Kidney epithelial cell (primary cell): Measurements from ENCODE around the gene PSMB3. TPM values are rescaled to one million over a fixed set of nuclear protein-coding genes. Genes with fewer than 3 reads are reported as not detected.

Experiments
- DNase-seq: peaks from one replicate; pipeline ENCODE4 v3.0.0-alpha.2; 2010; ENCODE audit warnings: low read depth
- H3K27me3 ChIP-seq: 2 replicates; pipeline ENCODE4 v1.6.0; 2011; ENCODE audit warnings: low read length; ENCODE audit not compliant: control insufficient read depth, insufficient read depth
- H3K36me3 ChIP-seq: 2 replicates; pipeline ENCODE4 v1.5.1; 2011; ENCODE audit warnings: low read length; ENCODE audit not compliant: control insufficient read depth, insufficient read depth
- H3K4me3 ChIP-seq: 2 replicates; pipeline ENCODE4 v1.5.1; 2011; ENCODE audit warnings: low read depth, mild to moderate bottlenecking, control low read depth, low read length
- total RNA-seq: library from RNA; depleted of rRNA; stranded (reverse); fragments of >200 nt; gene quantifications from 2 replicates; pipeline ENCODE4 v1.2.3, GENCODE V29; 2015
- TF ChIP-seq, protein P1 (sequence below): IDR thresholded peaks from 2 replicates; pipeline ENCODE4 v1.5.1; 2011; ENCODE audit warnings: mild to moderate bottlenecking, moderate library complexity, low read length, control low read depth, inconsistent platforms; ENCODE audit not compliant: insufficient read depth, poor library complexity, severe bottlenecking

PSMB3 gene
- total RNA-seq, 1 donor from 2014 or later, result 166 TPM

- Histone ChIP-seq H3K4me3 (no peak overlapping the region), H3K36me3 (peaks cover 1% of the 10 kb centered on the region), H3K27me3 (no peaks in the 10 kb centered on the region)
- DNase-seq, result no peak
- TF ChIP-seq, protein P1, sequence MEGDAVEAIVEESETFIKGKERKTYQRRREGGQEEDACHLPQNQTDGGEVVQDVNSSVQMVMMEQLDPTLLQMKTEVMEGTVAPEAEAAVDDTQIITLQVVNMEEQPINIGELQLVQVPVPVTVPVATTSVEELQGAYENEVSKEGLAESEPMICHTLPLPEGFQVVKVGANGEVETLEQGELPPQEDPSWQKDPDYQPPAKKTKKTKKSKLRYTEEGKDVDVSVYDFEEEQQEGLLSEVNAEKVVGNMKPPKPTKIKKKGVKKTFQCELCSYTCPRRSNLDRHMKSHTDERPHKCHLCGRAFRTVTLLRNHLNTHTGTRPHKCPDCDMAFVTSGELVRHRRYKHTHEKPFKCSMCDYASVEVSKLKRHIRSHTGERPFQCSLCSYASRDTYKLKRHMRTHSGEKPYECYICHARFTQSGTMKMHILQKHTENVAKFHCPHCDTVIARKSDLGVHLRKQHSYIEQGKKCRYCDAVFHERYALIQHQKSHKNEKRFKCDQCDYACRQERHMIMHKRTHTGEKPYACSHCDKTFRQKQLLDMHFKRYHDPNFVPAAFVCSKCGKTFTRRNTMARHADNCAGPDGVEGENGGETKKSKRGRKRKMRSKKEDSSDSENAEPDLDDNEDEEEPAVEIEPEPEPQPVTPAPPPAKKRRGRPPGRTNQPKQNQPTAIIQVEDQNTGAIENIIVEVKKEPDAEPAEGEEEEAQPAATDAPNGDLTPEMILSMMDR, result no peak
Measured at GRCh38 chr17:38728290-38728831, 24.2 kb upstream of the PSMB3 start.

DNA sequence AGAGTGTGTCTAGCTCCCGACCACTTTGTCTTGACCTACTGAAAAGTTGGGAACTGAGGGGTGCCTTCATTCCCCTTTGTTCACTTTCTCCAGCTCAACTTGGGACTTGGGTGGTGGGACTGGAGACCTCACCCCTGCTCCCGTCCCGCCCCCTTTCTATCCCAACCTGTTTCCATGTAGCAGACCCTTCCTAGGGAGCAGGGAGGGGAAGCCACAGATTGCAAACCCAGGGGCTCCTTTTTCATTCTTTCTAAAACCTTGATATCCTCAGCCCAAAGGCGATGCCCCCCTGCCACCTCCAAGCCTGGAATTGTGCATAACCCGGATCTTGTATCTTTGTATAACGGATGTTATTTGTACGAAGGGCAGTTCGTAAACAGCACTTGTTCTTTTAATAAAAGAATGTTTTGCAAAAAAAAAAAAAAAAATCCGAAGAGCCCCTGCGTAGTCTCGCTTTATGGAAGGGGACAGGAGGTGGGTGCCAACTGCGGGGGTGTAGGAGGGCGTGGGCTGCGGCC lies 23.1 kb upstream of the PSMB3 start:
- peaks cover 1% of the 10 kb centered on the region for H3K36me3 ChIP-seq
- TF ChIP-seq, protein P1, result no peak
- DNase-seq, result no peak

DNA sequence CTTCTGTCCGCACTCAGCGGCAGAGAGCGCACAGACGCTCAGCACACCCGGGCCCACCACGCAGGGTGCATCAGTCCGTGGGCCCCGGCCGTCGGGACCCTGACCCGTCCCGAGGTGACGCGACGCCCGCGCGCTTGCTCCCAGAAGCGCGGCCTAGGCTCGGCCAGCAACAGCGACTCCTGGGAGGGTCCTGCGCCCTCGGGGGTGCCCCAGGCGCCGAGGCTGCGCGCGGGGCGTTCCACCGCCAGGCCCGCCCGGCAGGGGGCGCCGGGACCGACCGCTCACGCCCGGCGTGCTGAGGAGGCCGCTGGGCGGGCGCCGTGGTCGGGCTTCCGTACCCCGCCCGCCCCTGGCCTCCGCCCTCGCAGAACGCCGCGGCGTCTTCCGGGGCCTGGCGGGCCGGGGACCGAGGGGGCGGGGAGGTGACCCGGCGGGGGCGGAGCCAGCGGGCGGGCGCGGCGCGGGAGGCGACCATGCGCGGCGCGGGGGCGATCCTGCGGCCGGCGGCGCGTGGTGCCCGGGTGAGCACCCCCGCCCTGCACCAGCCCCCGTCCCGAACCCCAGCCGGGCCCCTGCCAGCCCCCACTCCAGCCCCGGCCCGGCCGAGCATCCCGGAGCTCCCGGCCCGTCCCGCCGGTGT lies 22.5 kb upstream of the PSMB3 start, which contains the start of gene CISD3:
Gene CISD3 (plus strand): TSS at position 456 of the 640 bp plus-strand sequence. CDS start 18 bp downstream, at position 474.
- TF ChIP-seq, protein P1, result no peak
- DNase-seq, result no peak
- peak within 1 kb of the TSS; percentile 53 for H3K4me3 ChIP-seq
- H3K27me3 ChIP-seq, result no peaks in the 10 kb centered on the region
- peaks cover 1% of the 10 kb centered on the region for H3K36me3 ChIP-seq

More for the DNA sequence above, 23.1 kb upstream of the PSMB3 start:
- Histone ChIP-seq H3K4me3 (peak overlapping the region; percentile 53), H3K27me3 (no peaks in the 10 kb centered on the region)

GRCh38 chr17:38730526-38731379 lies 21.8 kb upstream of the PSMB3 start:
- no peak for DNase-seq
- Histone ChIP-seq H3K4me3 (peak overlapping the region; percentile 53), H3K36me3 (peaks cover 1% of the 10 kb centered on the region), H3K27me3 (no peaks in the 10 kb centered on the region)
- TF ChIP-seq, protein P1, result no peak

- Histone ChIP-seq H3K27me3 (no peaks in the 10 kb centered on the region), H3K36me3 (peaks cover 1% of the 10 kb centered on the region), H3K4me3 (no peak overlapping the region)
- DNase-seq, result no peak
- TF ChIP-seq, protein P1, result no peak
Measured at GRCh38 chr17:38731526-38732294, 20.8 kb upstream of the PSMB3 start.
